CD14-positive monocyte (primary cell): ENCODE data around the gene MYO1E. TPM values are rescaled to one million over a fixed set of nuclear protein-coding genes. Genes with fewer than 3 reads are reported as not detected.

ENCODE experiments used
- DNase-seq, 3 donors: peaks; one replicate each; pipeline ENCODE4 v3.0.0-alpha.2; 2011 to 2022
- H2AFZ ChIP-seq: 2 replicates; pipeline ENCODE4 v1.6.0; 2012; ENCODE audit warnings: mild to moderate bottlenecking, low read depth, low read length, inconsistent platforms; ENCODE audit not compliant: insufficient read depth, poor library complexity, severe bottlenecking
- H3K27ac ChIP-seq, 2 donors: 1 replicate in 1 of 2; 2 replicates in 1 of 2; pipeline ENCODE4 v1.5.1; 2012 to 2013; ENCODE audit warnings: low read length in 2 of 2, control low read depth in 1 of 2, inconsistent platforms in 1 of 2, low read depth in 1 of 2, mild to moderate bottlenecking in 1 of 2
- H3K27me3 ChIP-seq, 2 donors: one replicate each; pipeline versions ENCODE4 v1.6.0 to v1.6.1; 2011 to 2013; ENCODE audit warnings: low read length in 2 of 2; ENCODE audit not compliant: control insufficient read depth in 2 of 2, insufficient read depth in 2 of 2
- H3K36me3 ChIP-seq, 2 donors: replicated peaks in 1 of 2; 1 replicate in 1 of 2; 2 replicates in 1 of 2; pipeline versions ENCODE4 v1.5.1 to v1.6.1; 2012 to 2013; ENCODE audit warnings: low read length in 2 of 2, control low read depth in 1 of 2, inconsistent platforms in 1 of 2, mild to moderate bottlenecking in 1 of 2; ENCODE audit not compliant: insufficient read depth in 2 of 2, control insufficient read depth in 1 of 2
- H3K4me1 ChIP-seq, 2 donors: 1 replicate in 1 of 2; 2 replicates in 1 of 2; pipeline versions ENCODE4 v1.5.1 to v1.6.1; 2012 to 2013; ENCODE audit warnings: low read length in 2 of 2, control low read depth in 1 of 2, inconsistent platforms in 1 of 2, mild to moderate bottlenecking in 1 of 2, moderate library complexity in 1 of 2; ENCODE audit not compliant: insufficient read depth in 2 of 2, control insufficient read depth in 1 of 2
- H3K4me2 ChIP-seq: replicated peaks from 2 replicates; pipeline ENCODE3; 2012; ENCODE audit warnings: low read length, moderate library complexity, mild to moderate bottlenecking; ENCODE audit not compliant: poor library complexity, severe bottlenecking; ENCODE audit errors: extremely low read depth
- H3K4me3 ChIP-seq, 3 experiments: fragments of 200-600 bp in 1 of 3; sonication (generic) in 1 of 3; replicated peaks in 1 of 3; 1 replicate in 2 of 3; 2 replicates in 1 of 3; pipeline ENCODE4 v1.5.1; 2011 to 2013; ENCODE audit warnings: low read length in 3 of 3, mild to moderate bottlenecking in 3 of 3, control low read depth in 2 of 3, low read depth in 2 of 3, inconsistent platforms in 1 of 3, moderate library complexity in 1 of 3
- H3K79me2 ChIP-seq: 2 replicates; pipeline ENCODE4 v1.6.0; 2012; ENCODE audit warnings: mild to moderate bottlenecking, control low read depth, inconsistent platforms, low read length, moderate library complexity; ENCODE audit not compliant: insufficient read depth
- H3K9ac ChIP-seq: 2 replicates; pipeline ENCODE4 v1.6.0; 2017; ENCODE audit warnings: low read length, mild to moderate bottlenecking; ENCODE audit not compliant: insufficient read depth, poor library complexity, severe bottlenecking
- H3K9me3 ChIP-seq, 2 donors: replicated peaks in 1 of 2; 1 replicate in 1 of 2; 2 replicates in 1 of 2; pipeline versions ENCODE4 v1.5.1 to v1.6.1; 2012 to 2013; ENCODE audit warnings: low read length in 2 of 2, control low read depth in 1 of 2; ENCODE audit not compliant: control insufficient read depth in 1 of 2, insufficient read depth in 1 of 2
- H4K20me1 ChIP-seq: 2 replicates; pipeline ENCODE4 v1.6.0; 2012; ENCODE audit warnings: mild to moderate bottlenecking, low read length, control low read depth, moderate library complexity; ENCODE audit not compliant: insufficient read depth
- H3K27ac Mint-ChIP-seq, 7 donors: one replicate each; pipeline ENCODE4 v1.8.0; 2020; ENCODE audit warnings: mild to moderate bottlenecking in 7 of 7, mixed read lengths in 7 of 7, moderate library complexity in 6 of 7, inconsistent platforms in 2 of 7
- H3K27me3 Mint-ChIP-seq, 3 donors: one replicate each; pipeline ENCODE4 v1.8.0; 2021 to 2022; ENCODE audit warnings: low read depth in 3 of 3, mild to moderate bottlenecking in 3 of 3, mixed read lengths in 3 of 3, moderate library complexity in 3 of 3, inconsistent platforms in 1 of 3
- H3K36me3 Mint-ChIP-seq, 2 donors: one replicate each; pipeline ENCODE4 v1.8.0; 2020; ENCODE audit warnings: mixed read lengths in 2 of 2, inconsistent platforms in 1 of 2, mild to moderate bottlenecking in 1 of 2
- H3K4me1 Mint-ChIP-seq: one replicate; pipeline ENCODE4 v1.8.0; 2020; ENCODE audit warnings: mild to moderate bottlenecking, mixed read lengths
- H3K4me3 Mint-ChIP-seq, 2 donors: one replicate each; pipeline ENCODE4 v1.8.0; 2020; ENCODE audit warnings: mild to moderate bottlenecking in 2 of 2, mixed read lengths in 2 of 2, moderate library complexity in 1 of 2
- H3K9me3 Mint-ChIP-seq, 7 donors: one replicate each; pipeline ENCODE4 v1.8.0; 2020 to 2022; ENCODE audit warnings: mixed read lengths in 7 of 7, mild to moderate bottlenecking in 6 of 7, moderate library complexity in 6 of 7, inconsistent platforms in 2 of 7
- CTCF ChIP-seq: fragments of 200-600 bp; IDR thresholded peaks from one replicate; pipeline ENCODE4 v1.8.0; 2022; ENCODE audit warnings: antibody characterized with exemption, mild to moderate bottlenecking
- WGBS: methylation state at CpG from one replicate; pipeline ENCODE4 v1.1.5; 2013; ENCODE audit warnings: missing lambda C conversion rate; ENCODE audit not compliant: insufficient coverage; 5-methylcytosine and 5-hydroxymethylcytosine counted together
- intact Hi-C, 2 donors: fragments of 100-400 bp; cut with micrococcal nuclease; formaldehyde crosslinking; loops; one replicate each; pipeline versions ENCODE4 v1.15.0 to v1.15.1; 2023
- polyA plus RNA-seq, 3 donors: library from polyadenylated mRNA; depleted of rRNA in 1 of 3; unstranded in 2 of 3; stranded (reverse) in 1 of 3; fragments of 300-500 nt in 2 of 3; fragments of >200 nt in 1 of 3; fragmentation: Illumina TruSeq in 2 of 3; gene quantifications; 1 replicate in 2 of 3; 2 replicates in 1 of 3; pipeline ENCODE4 v1.2.3, GENCODE V29; 2012 to 2021

Gene MYO1E
- polyA plus RNA-seq, 3 donors = 5.5 to 16.2 (median 6.2) TPM

- 67% methylated on average over 1 of the region's 6 CpGs for WGBS
- Histone ChIP-seq H3K27me3 (no peaks in the 10 kb centered on the region), H3K79me2 (peaks cover 9% of the 10 kb centered on the region), H3K9ac (peak overlapping the region; percentile 24), H3K27ac (peak overlapping the region; percentile 54 to 82), H3K9me3 (no peaks in the 10 kb centered on the region), H2AFZ (peak overlapping the region; percentile 54), H3K4me1 (peaks cover 45 to 52% of the 10 kb centered on the region in 2 donors), H3K4me3 (peak overlapping the region in 2 of 3 experiments; percentile 34 to 65), H4K20me1 (no peaks in the 10 kb centered on the region), H3K36me3 (no peaks in the 10 kb centered on the region), H3K4me2 (peak overlapping the region; percentile 72)
- H3K27ac Mint-ChIP-seq = peak overlapping the region; percentile 91 to 99 (median 96)
- H3K4me3 Mint-ChIP-seq = peak overlapping the region; percentile 41 to 76
- peaks cover 58% of the 10 kb centered on the region for H3K4me1 Mint-ChIP-seq
- peak; percentile 17 to 32 (median 25) for DNase-seq
- peaks cover 2% of the 10 kb centered on the region in 2 donors for H3K36me3 Mint-ChIP-seq
- H3K27me3 Mint-ChIP-seq = no peaks in the 10 kb centered on the region
- peaks cover 0 to 2% (median 0%) of the 10 kb centered on the region in 7 donors for H3K9me3 Mint-ChIP-seq
- TF ChIP-seq CTCF = no peak
- intact Hi-C loops = loop anchor here in 1 of 2 donors (10.0 kb wide), 2 partner anchors 64 to 126 kb away; no protein-coding TSS in a partner anchor
Measured at GRCh38 chr15:59300618-59301139, 72.0 kb downstream of the MYO1E start.

GRCh38 chr15:59299929-59300617 lies 72.6 kb downstream of the MYO1E start:
- intact Hi-C loops = loop anchor here in 1 of 2 donors (10.0 kb wide), 2 partner anchors 65 to 125 kb away; no protein-coding TSS in a partner anchor
- Histone ChIP-seq H2AFZ (peak overlapping the region; percentile 54), H3K27ac (peak overlapping the region; percentile 44 to 82), H3K27me3 (no peaks in the 10 kb centered on the region), H3K79me2 (peaks cover 9% of the 10 kb centered on the region), H3K4me2 (peak overlapping the region; percentile 72), H3K4me3 (peak overlapping the region in 1 of 3 experiments; percentile 65), H4K20me1 (no peaks in the 10 kb centered on the region), H3K36me3 (no peaks in the 10 kb centered on the region), H3K4me1 (peaks cover 43 to 52% of the 10 kb centered on the region in 2 donors), H3K9ac (peak overlapping the region; percentile 24), H3K9me3 (no peaks in the 10 kb centered on the region)
- Mint-ChIP-seq H3K9me3 (peaks cover 0 to 2% (median 0%) of the 10 kb centered on the region in 7 donors), H3K4me3 (peak overlapping the region; percentile 72 to 84), H3K27me3 (no peaks in the 10 kb centered on the region), H3K27ac (peak overlapping the region; percentile 91 to 99 (median 96)), H3K36me3 (peaks cover 2 to 4% of the 10 kb centered on the region in 2 donors), H3K4me1 (peaks cover 57% of the 10 kb centered on the region)
- WGBS = 3% methylated on average over 7 of the region's 9 CpGs
- no peak for TF ChIP-seq CTCF
- peak; percentile 95 to 96 (median 95) for DNase-seq
